Measurements from ENCODE around the gene FAM118A.
"Not testable (repeated sequence)": the region's sequence is repeated elsewhere in the genome, so short reads cannot be mapped to it uniquely, and the experiment has no call there.

FAM118A gene

GRCh38 chr22:45308957-45309421 lies 745 bp upstream of the FAM118A start:
- DNase-seq (ENCODE audit: low spot score): peak; percentile 68

DNA sequence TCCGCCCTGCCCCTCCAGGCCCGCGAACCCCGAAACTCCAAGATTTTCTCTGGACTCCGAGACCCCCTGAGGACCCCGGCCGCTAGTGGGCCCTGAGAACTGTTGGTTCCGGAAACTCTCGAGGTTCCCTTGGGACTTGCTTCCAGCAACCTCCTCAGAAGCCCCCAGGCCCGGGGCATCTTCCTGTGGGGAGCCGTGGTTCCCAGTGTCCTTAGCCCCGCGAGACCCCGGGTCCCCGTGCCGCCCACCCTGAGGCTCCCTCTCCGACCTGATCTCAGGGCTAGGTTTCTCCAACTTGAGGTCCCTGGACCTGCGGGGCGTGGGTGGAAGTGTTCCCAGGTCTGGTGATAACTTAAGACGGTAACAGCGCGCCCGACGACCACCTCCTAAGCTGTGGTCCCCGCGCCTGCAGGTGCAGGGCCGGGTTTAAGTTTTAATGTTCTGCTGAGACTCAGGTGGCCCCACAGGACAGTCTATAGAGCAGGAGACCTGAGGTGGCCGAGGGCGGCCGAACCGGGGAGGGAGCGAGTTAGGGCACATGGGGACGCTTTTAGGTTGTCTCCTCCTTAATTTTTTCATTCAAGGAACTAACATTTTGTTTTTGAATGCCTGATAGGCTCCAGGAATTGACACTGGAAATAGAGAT lies 720 bp downstream of the FAM118A start:
- DNase-seq (ENCODE audit: low spot score): no peak

DNA sequence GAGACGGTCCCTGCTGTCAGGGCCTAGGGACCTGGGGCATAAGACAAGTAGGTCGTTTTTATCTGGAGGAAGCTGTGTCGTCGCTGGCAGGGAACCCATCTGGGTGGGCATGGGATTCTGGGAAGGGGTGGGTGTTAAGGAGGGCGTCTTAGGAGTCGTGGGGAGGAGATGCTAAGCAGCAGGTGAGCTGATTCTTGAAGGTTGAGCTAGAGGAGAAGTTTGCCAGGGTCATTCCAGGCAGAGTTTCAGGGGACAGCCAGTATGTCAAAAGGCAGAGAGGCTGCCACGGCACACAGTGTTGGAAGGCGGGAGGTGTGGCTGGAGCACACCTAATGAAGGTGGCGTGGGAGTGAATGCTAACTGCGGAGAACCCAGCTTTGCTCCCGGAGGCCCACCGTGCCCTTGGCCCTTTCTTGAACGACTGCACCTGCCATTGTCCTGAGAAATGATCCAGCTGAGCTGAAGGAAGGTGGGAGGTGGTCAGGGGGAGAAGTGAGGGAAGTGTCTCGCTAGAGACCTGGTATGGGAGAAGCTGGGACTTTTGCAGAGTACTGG lies 1.3 kb downstream of the FAM118A start:
- DNase-seq (ENCODE audit: low spot score): no peak

- DNase-seq (ENCODE audit: low spot score): no peak
Observed at GRCh38 chr22:45312415-45312814, 2.7 kb downstream of the FAM118A start.

- no peak for DNase-seq (ENCODE audit: low spot score)
Observed at GRCh38 chr22:45312856-45313255, 3.1 kb downstream of the FAM118A start.

DNA sequence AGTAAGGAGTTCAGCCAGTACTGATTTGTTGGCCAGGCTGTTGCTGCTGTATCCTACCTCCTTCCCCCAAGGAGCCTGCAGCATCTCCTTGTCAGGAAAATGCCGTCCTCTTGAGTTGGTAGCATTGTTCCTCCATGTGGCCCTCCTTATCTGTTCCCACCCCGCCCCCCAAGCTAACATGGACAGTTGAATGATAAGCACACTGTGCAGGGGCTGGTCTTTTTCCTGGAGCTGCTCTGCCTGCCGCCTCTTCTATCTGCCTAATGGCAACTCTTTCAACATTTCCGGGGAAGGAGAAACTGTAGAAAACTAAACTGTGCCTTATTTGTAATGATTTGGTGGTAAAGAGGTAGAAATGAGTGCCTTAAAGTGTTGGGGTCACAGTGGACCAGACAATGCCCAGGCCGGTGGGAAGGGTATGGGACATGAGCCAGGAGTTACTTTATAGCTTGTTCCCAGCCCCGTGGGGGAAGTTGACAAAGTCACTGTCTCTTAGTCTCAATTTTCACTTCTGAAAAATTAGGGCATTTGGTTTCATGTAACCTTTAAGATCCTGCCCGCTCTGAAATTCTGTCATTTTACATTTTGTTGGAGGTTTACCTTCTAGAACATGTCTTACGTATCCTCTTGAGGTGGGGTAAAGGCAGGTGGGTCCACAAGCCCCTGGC lies 4.5 kb downstream of the FAM118A start:
- DNase-seq (ENCODE audit: low spot score): no peak

DNA sequence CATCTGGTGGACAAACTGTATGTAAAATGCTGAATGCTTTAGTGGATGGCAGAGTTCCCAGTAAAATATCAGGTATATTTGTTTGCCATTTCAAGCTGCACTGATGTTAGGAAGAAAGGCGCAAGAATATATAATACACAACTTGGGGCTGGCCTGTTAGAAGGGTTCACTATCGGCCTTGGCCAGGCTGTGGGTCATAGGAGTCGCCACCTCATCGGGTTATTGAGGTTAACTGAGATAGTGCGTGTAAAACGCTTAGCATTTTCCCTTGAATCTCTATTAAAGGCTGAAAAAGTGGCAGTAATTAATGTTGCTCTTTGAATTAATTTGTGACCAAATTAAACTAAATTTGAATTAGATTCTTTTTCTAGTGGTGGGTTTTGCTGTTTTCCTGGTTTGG lies 5.1 kb downstream of the FAM118A start:
- DNase-seq (ENCODE audit: low spot score): no peak

- no peak for DNase-seq (ENCODE audit: low spot score)
Observed at GRCh38 chr22:45316796-45317526, 7.2 kb downstream of the FAM118A start.

GRCh38 chr22:45317551-45318167 lies 7.9 kb downstream of the FAM118A start:
- DNase-seq (ENCODE audit: low spot score): peak; percentile 74

DNA sequence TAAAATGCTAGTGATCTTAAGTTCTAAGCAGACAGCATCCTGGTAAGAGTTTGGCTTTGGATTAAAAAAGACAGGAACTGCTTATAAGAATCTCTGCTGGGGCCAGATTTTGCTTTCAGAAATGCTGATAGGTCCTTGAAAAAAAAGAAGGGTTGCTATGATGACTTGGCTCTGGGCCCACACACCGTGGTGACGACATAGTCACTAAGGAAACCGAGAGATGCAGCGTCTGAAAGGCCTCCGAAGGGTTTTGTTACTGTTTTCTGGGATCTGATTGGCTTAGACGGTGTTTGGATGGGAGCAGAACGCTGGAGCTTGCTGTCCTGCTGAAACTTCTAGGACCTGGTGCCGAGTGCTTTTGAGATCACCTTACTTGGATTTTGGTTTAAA lies 8.4 kb downstream of the FAM118A start:
- DNase-seq (ENCODE audit: low spot score): no peak

DNA sequence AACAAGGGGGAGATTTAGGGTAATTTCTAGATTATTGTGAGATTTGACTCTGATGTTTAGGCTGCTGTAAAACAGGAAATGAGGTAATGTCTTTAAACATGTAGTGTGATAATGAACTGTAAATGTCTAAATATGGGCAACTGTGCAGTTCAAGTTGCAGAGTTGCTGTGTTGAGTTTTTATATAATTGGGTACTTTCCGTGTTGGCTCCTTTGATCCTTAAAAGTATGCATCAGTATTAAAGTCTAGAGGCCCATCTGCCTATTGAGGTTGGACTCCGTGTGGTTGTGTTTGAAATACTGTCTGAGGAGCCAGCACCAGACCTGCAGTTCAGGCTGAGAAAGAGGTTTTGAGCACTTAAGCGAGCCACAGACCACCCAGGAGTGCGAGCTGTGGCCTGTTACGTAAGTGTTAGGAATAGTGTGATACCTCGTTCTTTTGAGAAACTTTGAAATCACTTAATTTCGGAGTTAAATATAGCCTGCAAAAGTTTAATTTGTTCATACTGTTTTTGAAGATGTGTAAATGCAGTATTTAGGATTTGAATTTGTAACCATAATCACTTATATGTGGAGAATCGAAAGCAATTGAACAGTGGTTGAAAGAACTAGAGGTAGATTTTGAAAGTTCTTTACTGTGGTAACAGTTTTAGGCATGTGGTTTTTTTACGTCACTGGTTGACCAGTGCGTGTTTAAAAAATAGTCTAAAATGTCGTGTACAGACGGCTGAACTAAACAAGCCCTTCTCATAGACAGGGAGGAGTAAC lies 9.0 kb downstream of the FAM118A start:
- DNase-seq (ENCODE audit: low spot score): no peak

- DNase-seq (ENCODE audit: low spot score): no peak
Observed at GRCh38 chr22:45319324-45319685, 9.6 kb downstream of the FAM118A start.

GRCh38 chr22:45320357-45320976 lies 10.7 kb downstream of the FAM118A start:
- DNase-seq (ENCODE audit: low spot score): no peak

DNA sequence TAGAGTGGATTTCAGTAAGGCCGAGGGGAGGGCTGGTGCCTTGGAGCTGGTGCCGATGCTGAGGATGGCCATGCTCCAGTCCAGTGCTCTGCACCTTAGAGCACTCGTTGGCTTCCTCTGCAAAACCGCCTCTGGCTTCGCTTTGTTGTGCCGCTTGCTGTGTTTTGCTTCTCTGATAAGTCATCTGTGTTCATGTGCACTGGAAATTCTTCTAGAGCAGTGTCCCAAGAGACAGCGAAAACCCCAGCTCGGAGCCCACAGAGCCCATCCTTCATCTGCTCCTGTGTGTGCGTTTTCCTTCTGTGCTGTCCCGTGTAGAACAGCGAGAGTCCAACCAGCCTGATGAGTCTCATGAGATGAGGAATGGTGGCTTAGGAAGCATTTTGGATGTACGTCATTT lies 12.1 kb downstream of the FAM118A start:
- no peak for DNase-seq (ENCODE audit: low spot score)

DNA sequence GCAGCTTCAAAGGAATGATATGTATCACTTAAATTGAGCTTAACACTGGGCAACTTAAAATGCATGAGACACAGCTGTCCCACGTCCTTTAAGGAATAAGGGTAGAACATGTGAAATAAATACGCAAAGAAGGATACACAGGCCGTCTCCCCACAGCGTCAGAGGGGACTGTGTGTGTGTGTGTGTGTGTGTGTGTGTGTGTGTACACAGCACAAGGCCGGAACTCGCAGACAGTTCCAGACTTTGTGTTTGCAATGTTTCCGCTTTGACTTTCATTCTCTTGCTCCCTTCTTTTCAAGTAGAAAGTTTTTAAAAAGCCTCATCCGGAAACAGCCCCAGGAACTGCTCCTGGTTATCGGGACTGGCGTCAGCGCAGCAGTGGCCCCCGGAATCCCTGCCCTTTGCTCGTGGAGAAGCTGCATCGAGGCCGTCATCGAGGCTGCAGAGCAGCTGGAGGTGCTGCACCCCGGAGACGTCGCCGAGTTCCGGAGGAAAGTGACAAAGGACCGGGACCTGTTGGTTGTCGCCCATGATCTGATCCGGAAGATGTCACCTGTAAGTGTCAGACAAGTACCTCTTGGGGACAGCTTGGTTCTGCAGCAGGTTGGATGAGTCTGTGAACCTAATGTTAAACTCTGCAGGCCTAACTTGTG lies 13.3 kb downstream of the FAM118A start:
- no peak for DNase-seq (ENCODE audit: low spot score)

DNA sequence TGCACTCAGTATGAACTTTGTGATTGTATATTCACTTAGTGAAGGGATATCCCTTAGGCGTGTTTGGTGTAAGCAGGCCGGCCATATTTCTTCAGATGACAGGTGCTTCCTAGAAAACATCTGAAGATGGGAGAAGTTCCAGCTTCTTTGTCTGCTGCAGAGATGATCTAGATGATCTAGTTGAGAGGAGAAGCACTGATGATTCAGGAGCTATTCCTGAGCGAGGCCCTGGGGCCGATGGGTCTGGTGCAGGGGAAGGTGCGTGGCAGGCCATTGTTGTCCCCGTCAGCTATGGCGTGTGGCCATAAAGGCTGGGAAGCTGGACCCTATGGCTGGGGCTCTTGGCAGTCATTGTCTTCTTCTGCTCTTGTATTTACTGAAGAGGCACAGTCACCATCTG lies 14.0 kb downstream of the FAM118A start:
- no peak for DNase-seq (ENCODE audit: low spot score)

DNA sequence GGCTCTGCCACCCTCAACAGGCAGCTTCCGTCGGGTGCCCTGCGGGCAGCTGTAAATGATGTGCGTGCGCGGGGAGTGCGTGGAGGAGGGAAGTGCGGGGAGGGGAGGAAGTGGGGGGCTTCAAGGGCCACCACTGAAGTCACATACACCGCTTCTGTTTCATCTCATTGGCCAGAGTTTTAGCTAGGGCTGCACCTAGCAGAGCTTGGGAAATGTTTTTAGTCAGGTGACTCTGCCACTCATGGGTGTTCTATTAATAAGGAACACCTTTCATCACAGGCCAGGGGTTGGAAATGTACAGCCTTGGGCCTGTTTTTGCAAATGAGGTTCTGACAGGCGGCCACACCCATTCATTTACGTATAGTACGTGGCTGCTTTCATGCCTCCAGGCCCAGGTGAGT lies 14.6 kb downstream of the FAM118A start:
- DNase-seq (ENCODE audit: low spot score): no peak

- DNase-seq (ENCODE audit: low spot score): not testable (repeated sequence)
Observed at GRCh38 chr22:45328261-45328660, 18.5 kb downstream of the FAM118A start.

DNA sequence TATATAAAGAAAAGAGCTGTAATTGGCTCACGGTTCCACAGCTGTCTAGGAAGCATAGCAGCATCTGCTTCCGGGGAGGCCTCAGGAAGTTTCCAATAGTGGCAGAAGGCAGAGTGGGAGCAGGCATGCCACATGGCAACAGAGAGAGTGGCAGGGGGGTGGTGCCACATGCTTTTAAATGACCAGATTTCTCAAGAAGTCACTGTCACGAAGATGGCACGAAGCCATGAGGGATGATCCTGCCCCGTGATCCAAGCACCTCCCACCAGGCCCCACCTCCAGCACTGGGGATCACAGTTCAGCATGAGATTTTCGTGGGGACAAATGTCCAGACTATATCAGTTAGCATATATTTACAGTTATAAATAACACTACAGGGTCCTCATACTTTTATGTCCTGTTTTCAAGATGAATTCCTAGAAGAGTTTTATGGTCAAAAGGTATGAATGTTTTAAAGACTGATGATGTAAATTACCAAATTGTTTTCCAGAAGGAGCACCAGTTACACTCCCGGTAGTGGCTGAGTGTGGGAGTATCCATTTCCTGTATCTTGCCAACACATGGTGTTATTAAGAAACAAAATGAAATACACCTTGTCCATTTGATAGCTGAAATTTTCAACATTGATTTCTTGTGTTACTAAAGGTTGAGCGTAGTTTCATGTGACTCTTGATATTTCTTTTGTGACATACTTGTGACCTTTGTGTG lies 19.2 kb downstream of the FAM118A start:
- DNase-seq (ENCODE audit: low spot score): no peak

DNA sequence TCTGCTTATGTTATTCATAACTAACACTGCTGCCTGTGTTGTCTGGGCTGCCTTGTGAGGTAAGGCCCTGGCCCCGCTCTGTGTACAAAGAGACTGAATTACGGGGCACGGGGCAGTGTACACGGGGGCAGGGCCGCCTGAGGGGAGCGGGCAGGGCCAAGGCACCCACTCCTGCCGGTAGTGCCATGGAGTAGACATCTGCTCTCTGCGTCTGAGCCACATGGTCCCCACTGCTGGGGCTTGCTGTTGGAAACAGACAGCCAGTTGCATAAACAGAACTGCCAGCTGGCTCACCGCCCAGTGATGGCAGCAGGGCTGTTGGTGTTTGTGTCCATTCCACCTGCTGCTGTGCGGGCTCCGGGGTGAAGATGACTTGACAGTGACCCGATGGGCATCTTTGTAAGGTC lies 19.8 kb downstream of the FAM118A start:
- DNase-seq (ENCODE audit: low spot score): no peak

Measured in SW480 (cell line).